Skeletal muscle satellite cell (primary cell): ENCODE data around the gene CHDH.

Experiments used
- H3K27me3 ChIP-seq: 2 replicates; pipeline ENCODE4 v1.7.0; 2013; ENCODE audit warnings: low read length; ENCODE audit not compliant: control insufficient read depth, insufficient read depth
- H3K36me3 ChIP-seq: 2 replicates; pipeline ENCODE4 v1.7.0; 2013; ENCODE audit warnings: mild to moderate bottlenecking, control low read depth, low read length; ENCODE audit not compliant: insufficient read depth
- H3K4me1 ChIP-seq: 2 replicates; pipeline ENCODE4 v1.7.0; 2013; ENCODE audit warnings: low read length; ENCODE audit not compliant: control insufficient read depth, insufficient read depth
- H3K4me2 ChIP-seq: 2 replicates; pipeline ENCODE4 v1.7.0; 2013; ENCODE audit warnings: mild to moderate bottlenecking, low read length
- H3K4me3 ChIP-seq: 2 replicates; pipeline ENCODE4 v1.7.0; 2013; ENCODE audit warnings: low read length
- H3K9ac ChIP-seq: 2 replicates; pipeline ENCODE4 v1.7.0; 2013; ENCODE audit warnings: mild to moderate bottlenecking, low read depth, low read length, moderate library complexity
- H3K9me3 ChIP-seq: replicated peaks from 2 replicates; pipeline ENCODE4 v1.7.0; 2013; ENCODE audit warnings: mild to moderate bottlenecking, control low read depth, low read length

The CHDH gene

GRCh38 chr3:53881691-53882593 lies 35.7 kb upstream of the CHDH start, which contains the start of gene ACTR8:
Gene ACTR8, minus strand, starts transcription at chr3:53882152. Its CDS starts 51 bp downstream, at chr3:53882101.
- H3K9ac ChIP-seq = peak within 1 kb of the TSS; percentile 94
- H3K4me3 ChIP-seq = peak within 1 kb of the TSS; percentile 98
- H3K9me3 ChIP-seq = no peaks in the 10 kb centered on the region
- H3K36me3 ChIP-seq = peaks cover 34% of the 10 kb centered on the region
- peaks cover 13% of the 10 kb centered on the region for H3K4me1 ChIP-seq
- no peaks in the 10 kb centered on the region for H3K27me3 ChIP-seq
- peak within 1 kb of the TSS; percentile 91 for H3K4me2 ChIP-seq

- H3K4me2 ChIP-seq = peak overlapping the region; percentile 91
- no peaks in the 10 kb centered on the region for H3K27me3 ChIP-seq
- H3K9ac ChIP-seq = peak overlapping the region; percentile 94
- H3K4me3 ChIP-seq = peak overlapping the region; percentile 98
- no peaks in the 10 kb centered on the region for H3K9me3 ChIP-seq
- peaks cover 41% of the 10 kb centered on the region for H3K36me3 ChIP-seq
- H3K4me1 ChIP-seq = peaks cover 13% of the 10 kb centered on the region
Observed at GRCh38 chr3:53880396-53881345, 34.5 kb upstream of the CHDH start.

- H3K36me3 ChIP-seq = peaks cover 71% of the 10 kb centered on the region
- no peaks in the 10 kb centered on the region for H3K9me3 ChIP-seq
- H3K4me1 ChIP-seq = no peaks in the 10 kb centered on the region
- H3K9ac ChIP-seq = no peak overlapping the region
- no peaks in the 10 kb centered on the region for H3K27me3 ChIP-seq
- no peak overlapping the region for H3K4me3 ChIP-seq
- no peak overlapping the region for H3K4me2 ChIP-seq
Observed at GRCh38 chr3:53865732-53866499, 19.7 kb upstream of the CHDH start.

GRCh38 chr3:53863145-53863544 lies 16.9 kb upstream of the CHDH start:
- no peak overlapping the region for H3K9ac ChIP-seq
- no peaks in the 10 kb centered on the region for H3K4me1 ChIP-seq
- no peak overlapping the region for H3K4me3 ChIP-seq
- H3K4me2 ChIP-seq = no peak overlapping the region
- H3K27me3 ChIP-seq = no peaks in the 10 kb centered on the region
- H3K9me3 ChIP-seq = no peaks in the 10 kb centered on the region
- H3K36me3 ChIP-seq = peaks cover 61% of the 10 kb centered on the region

- H3K9ac ChIP-seq = no peak overlapping the region
- H3K4me1 ChIP-seq = no peaks in the 10 kb centered on the region
- H3K27me3 ChIP-seq = no peaks in the 10 kb centered on the region
- no peak overlapping the region for H3K4me2 ChIP-seq
- no peak overlapping the region for H3K4me3 ChIP-seq
- H3K36me3 ChIP-seq = peaks cover 53% of the 10 kb centered on the region
- H3K9me3 ChIP-seq = no peaks in the 10 kb centered on the region
Observed at GRCh38 chr3:53862241-53862640, 16.0 kb upstream of the CHDH start.

GRCh38 chr3:53860196-53860595 lies 14.0 kb upstream of the CHDH start:
- Histone ChIP-seq H3K27me3 (no peaks in the 10 kb centered on the region), H3K4me2 (no peak overlapping the region), H3K4me1 (no peaks in the 10 kb centered on the region), H3K36me3 (peaks cover 42% of the 10 kb centered on the region), H3K4me3 (no peak overlapping the region), H3K9ac (no peak overlapping the region), H3K9me3 (no peaks in the 10 kb centered on the region)

GRCh38 chr3:53859178-53859577 lies 13.0 kb upstream of the CHDH start:
- no peak overlapping the region for H3K4me3 ChIP-seq
- no peak overlapping the region for H3K9ac ChIP-seq
- H3K36me3 ChIP-seq = peaks cover 38% of the 10 kb centered on the region
- no peaks in the 10 kb centered on the region for H3K27me3 ChIP-seq
- no peak overlapping the region for H3K4me2 ChIP-seq
- no peaks in the 10 kb centered on the region for H3K9me3 ChIP-seq
- no peaks in the 10 kb centered on the region for H3K4me1 ChIP-seq

GRCh38 chr3:53858096-53858741 lies 12.0 kb upstream of the CHDH start:
- H3K4me3 ChIP-seq = no peak overlapping the region
- H3K4me1 ChIP-seq = no peaks in the 10 kb centered on the region
- no peaks in the 10 kb centered on the region for H3K27me3 ChIP-seq
- H3K36me3 ChIP-seq = peaks cover 29% of the 10 kb centered on the region
- no peaks in the 10 kb centered on the region for H3K9me3 ChIP-seq
- no peak overlapping the region for H3K9ac ChIP-seq
- no peak overlapping the region for H3K4me2 ChIP-seq

- no peaks in the 10 kb centered on the region for H3K9me3 ChIP-seq
- no peaks in the 10 kb centered on the region for H3K27me3 ChIP-seq
- no peak overlapping the region for H3K4me2 ChIP-seq
- no peaks in the 10 kb centered on the region for H3K4me1 ChIP-seq
- no peak overlapping the region for H3K9ac ChIP-seq
- H3K36me3 ChIP-seq = peaks cover 22% of the 10 kb centered on the region
- no peak overlapping the region for H3K4me3 ChIP-seq
Observed at GRCh38 chr3:53856964-53857363, 10.7 kb upstream of the CHDH start.

- peaks cover 38% of the 10 kb centered on the region for H3K27me3 ChIP-seq
- no peaks in the 10 kb centered on the region for H3K36me3 ChIP-seq
- H3K4me1 ChIP-seq = peaks cover 7% of the 10 kb centered on the region
- no peak overlapping the region for H3K9ac ChIP-seq
- no peak overlapping the region for H3K4me2 ChIP-seq
- no peak overlapping the region for H3K4me3 ChIP-seq
- H3K9me3 ChIP-seq = no peaks in the 10 kb centered on the region
Observed at GRCh38 chr3:53850895-53851294, 4.7 kb upstream of the CHDH start.
